Measurements from ENCODE around the gene NUP205. TPM values are rescaled to one million over a fixed set of nuclear protein-coding genes. Genes with fewer than 3 reads are reported as not detected.

The NUP205 gene, protein sequence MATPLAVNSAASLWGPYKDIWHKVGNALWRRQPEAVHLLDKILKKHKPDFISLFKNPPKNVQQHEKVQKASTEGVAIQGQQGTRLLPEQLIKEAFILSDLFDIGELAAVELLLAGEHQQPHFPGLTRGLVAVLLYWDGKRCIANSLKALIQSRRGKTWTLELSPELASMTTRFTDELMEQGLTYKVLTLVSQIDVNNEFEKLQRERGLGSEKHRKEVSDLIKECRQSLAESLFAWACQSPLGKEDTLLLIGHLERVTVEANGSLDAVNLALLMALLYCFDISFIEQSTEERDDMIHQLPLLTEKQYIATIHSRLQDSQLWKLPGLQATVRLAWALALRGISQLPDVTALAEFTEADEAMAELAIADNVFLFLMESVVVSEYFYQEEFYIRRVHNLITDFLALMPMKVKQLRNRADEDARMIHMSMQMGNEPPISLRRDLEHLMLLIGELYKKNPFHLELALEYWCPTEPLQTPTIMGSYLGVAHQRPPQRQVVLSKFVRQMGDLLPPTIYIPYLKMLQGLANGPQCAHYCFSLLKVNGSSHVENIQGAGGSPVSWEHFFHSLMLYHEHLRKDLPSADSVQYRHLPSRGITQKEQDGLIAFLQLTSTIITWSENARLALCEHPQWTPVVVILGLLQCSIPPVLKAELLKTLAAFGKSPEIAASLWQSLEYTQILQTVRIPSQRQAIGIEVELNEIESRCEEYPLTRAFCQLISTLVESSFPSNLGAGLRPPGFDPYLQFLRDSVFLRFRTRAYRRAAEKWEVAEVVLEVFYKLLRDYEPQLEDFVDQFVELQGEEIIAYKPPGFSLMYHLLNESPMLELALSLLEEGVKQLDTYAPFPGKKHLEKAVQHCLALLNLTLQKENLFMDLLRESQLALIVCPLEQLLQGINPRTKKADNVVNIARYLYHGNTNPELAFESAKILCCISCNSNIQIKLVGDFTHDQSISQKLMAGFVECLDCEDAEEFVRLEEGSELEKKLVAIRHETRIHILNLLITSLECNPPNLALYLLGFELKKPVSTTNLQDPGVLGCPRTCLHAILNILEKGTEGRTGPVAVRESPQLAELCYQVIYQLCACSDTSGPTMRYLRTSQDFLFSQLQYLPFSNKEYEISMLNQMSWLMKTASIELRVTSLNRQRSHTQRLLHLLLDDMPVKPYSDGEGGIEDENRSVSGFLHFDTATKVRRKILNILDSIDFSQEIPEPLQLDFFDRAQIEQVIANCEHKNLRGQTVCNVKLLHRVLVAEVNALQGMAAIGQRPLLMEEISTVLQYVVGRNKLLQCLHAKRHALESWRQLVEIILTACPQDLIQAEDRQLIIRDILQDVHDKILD (N-terminal part only)
- total RNA-seq: 10 to 100 TPM; 28.6 to 68.2 (median 42.1) TPM

DNA sequence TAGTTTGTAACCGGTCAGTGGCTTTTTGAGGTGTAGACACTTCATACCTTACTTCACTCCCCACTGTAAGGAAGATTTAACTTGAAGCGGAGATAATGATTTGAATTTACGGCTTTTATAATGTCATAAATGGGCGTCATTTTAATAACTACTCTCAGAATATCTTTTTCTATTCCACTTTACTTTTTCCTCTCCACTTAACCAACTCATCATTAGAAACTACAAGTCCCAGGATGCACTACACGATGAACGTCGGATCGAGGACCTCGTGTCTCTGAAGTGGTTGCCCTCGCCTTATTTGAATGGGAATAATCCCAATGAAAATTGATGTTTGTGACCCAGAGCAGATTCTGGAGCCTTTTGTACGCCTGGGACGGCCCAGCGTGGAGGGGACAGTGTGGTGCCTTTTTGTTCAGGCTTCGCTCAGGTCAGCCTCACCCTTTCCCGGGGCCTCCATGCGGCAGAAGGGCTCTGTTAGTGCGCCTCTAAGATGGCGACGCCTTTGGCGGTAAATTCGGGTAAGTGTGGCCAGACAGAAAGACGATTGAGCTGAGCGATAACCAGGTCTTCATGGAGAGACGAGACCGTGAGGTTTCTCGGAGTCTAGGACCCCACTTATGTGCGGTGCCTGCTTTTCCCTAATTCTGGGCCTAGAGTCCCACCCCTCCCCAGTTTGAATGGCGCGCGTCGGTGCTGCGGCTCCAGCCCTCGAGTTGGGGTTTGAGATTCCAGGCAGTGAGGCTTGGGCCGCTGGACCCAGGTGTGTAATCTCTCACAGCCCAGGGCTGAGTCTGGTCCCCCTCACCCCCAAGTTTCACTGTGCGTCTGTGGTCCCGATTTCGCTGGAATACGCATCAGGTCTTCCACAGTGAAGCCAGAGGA, at the start of gene NUP205:
Gene NUP205 (plus strand): TSS at position 463 of the 882 bp plus-strand sequence. CDS start 28 bp downstream, at position 491.
- 3% methylated on average over 36 to 38 of the region's 38 CpGs for WGBS, 2 donors
- Histone ChIP-seq H3K27me3 (no peaks in the 10 kb centered on the region), H3K4me3 (peak within 1 kb of the TSS; percentile 63 to 91 (median 76)), H3K27ac (peak within 1 kb of the TSS; percentile 65 to 93 (median 87)), H3K9me3 (no peaks in the 10 kb centered on the region), H3K36me3 (no peaks in the 10 kb centered on the region), H3K4me1 (peaks cover 0 to 33% (median 14%) of the 10 kb centered on the region in 4 donors)
- TF ChIP-seq, protein P1, sequence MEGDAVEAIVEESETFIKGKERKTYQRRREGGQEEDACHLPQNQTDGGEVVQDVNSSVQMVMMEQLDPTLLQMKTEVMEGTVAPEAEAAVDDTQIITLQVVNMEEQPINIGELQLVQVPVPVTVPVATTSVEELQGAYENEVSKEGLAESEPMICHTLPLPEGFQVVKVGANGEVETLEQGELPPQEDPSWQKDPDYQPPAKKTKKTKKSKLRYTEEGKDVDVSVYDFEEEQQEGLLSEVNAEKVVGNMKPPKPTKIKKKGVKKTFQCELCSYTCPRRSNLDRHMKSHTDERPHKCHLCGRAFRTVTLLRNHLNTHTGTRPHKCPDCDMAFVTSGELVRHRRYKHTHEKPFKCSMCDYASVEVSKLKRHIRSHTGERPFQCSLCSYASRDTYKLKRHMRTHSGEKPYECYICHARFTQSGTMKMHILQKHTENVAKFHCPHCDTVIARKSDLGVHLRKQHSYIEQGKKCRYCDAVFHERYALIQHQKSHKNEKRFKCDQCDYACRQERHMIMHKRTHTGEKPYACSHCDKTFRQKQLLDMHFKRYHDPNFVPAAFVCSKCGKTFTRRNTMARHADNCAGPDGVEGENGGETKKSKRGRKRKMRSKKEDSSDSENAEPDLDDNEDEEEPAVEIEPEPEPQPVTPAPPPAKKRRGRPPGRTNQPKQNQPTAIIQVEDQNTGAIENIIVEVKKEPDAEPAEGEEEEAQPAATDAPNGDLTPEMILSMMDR (IDR thresholded peaks at IDR 0.05): peak in 3 of 5 experiments; percentile 12 to 65 (median 60)
- TF ChIP-seq POLR2A (IDR thresholded peaks at IDR 0.05) (peak in 1 of 2 donors; percentile 43), EP300 (IDR thresholded peaks at IDR 0.05) (peak in 1 of 2 donors; percentile 78)
- peak in 1 of 2 donors; percentile 57 for DNase-seq (ENCODE audit: low spot score in 2 of 2)

DNA sequence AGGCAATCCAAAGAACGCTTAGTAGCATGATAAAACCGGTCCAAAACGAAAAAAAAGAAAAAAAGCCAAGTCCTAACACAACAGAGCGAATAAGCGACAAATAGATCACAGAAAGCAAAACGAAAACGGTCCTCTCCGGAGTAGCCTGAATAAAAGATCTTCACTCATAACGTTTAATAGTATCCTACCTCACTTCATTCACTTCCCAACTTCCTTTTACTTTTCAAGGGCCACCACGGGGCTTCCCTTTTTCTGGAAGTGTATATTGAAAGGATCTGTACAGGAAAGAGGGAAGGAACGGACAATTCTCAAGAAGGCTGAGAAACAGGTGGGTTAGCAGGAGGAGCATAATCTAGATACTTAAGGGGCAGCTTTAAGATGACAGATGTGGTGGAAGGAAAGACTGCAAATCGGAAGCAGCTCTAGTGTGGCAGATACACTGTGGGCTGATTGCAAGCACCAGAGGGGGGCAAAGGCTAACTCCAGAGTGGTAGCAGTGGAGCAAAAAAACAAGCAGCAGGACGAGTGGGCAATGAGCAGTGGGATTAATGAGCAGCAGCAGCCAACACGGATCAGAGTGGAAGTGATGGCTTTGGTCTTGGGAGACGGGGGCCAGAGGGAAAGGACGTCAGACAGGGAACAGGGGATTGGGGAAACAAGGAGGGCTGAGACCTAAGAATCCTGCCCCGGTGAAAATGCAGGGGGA, 48.7 kb upstream of the NUP205 start:
- H3K27me3 ChIP-seq: no peaks in the 10 kb centered on the region
- peak overlapping the region; percentile 67 to 90 (median 84) for H3K4me3 ChIP-seq
- no peaks in the 10 kb centered on the region for H3K36me3 ChIP-seq
- H3K27ac ChIP-seq: peak overlapping the region; percentile 88 to 97 (median 92)
- peak in 1 of 2 donors; percentile 12 for DNase-seq (ENCODE audit: low spot score in 2 of 2)
- 1% methylated on average over 17 of the region's 17 CpGs for WGBS, 2 donors
- H3K9me3 ChIP-seq: no peaks in the 10 kb centered on the region
- H3K4me1 ChIP-seq: peaks cover 0 to 44% (median 12%) of the 10 kb centered on the region in 4 donors
- TF ChIP-seq, protein P1 (IDR thresholded peaks at IDR 0.05): no peak
- TF ChIP-seq EP300 (IDR thresholded peaks at IDR 0.05): no peak
- no peak for TF ChIP-seq POLR2A (IDR thresholded peaks at IDR 0.05)

DNA sequence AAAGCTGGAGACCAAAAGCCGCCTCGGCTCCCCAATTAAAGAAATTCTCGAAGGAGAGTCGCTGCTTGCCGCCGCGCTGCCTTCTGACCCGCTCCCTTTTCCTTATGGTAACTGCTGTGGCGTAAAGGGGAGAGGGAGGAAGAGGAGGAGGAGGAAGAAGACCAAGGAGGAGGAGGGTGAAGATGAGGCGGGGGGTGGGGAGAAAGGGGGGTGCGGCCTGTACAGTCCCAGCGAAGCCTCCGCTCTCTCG, 48.2 kb upstream of the NUP205 start:
- TF ChIP-seq, protein P1 (IDR thresholded peaks at IDR 0.05): no peak
- TF ChIP-seq EP300 (IDR thresholded peaks at IDR 0.05): no peak
- no peaks in the 10 kb centered on the region for H3K9me3 ChIP-seq
- no peak for DNase-seq (ENCODE audit: low spot score in 2 of 2)
- H3K27ac ChIP-seq: peak overlapping the region; percentile 88 to 97 (median 92)
- WGBS, 2 donors: 0% methylated on average over 14 of the region's 14 CpGs
- H3K4me3 ChIP-seq: peak overlapping the region; percentile 67 to 90 (median 84)
- H3K36me3 ChIP-seq: no peaks in the 10 kb centered on the region
- H3K4me1 ChIP-seq: peaks cover 0 to 44% (median 12%) of the 10 kb centered on the region in 4 donors
- H3K27me3 ChIP-seq: no peaks in the 10 kb centered on the region
